Keratinocyte (primary cell): ENCODE measurements around the gene LRBA.

Experiments used
- EZH2 ChIP-seq: IDR thresholded peaks from one replicate; pipeline ENCODE4 v1.6.1; 2012; ENCODE audit warnings: inconsistent platforms, mild to moderate bottlenecking, low read length, moderate library complexity
- TF ChIP-seq, protein P1 (sequence below), 3 experiments: IDR thresholded peaks in 1 of 3; conservative IDR thresholded peaks in 1 of 3; optimal IDR thresholded peaks in 1 of 3; 2 replicates in 2 of 3; 3 replicates in 1 of 3; pipeline versions ENCODE3 to v1.5.1; 2011; ENCODE audit warnings: low read length in 3 of 3, mild to moderate bottlenecking in 3 of 3, moderate library complexity in 2 of 3, control low read depth in 1 of 3, inconsistent platforms in 1 of 3; ENCODE audit not compliant: insufficient read depth in 2 of 3; ENCODE audit errors: extremely low read depth in 1 of 3

DNA sequence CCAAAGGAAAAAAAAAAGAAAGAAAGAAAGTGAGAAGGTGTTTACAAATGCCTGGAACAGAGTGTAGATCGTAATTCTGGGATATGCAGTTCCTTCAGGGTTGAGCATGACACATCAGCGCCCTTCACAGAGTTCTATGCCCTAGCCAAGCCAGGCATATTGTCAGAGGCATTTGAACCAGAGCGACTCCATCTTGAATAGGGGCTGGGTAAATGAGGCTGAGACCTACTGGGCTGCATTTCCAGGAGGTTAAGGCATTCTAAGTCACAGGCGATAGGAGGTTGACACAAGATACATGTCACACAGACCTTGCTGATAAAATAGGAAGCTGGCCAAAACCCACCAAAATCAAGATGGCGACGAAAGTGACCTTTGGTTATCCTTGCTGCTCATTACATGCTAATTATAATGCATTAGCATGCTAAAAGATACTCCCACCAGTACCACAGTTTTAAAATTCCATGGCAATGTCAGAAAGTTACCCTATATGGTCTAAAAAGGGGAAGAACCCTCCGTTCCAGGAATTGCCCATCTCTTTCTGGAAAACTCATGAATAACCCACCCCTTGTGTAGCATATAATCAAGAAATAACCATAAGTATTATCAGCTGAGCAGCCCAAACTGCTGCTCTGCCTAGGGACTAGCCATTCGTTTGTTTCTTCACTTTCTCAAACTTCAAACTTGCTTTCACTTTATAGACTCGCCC is 23.5 kb upstream of the LRBA start:
- no peak for TF ChIP-seq EZH2
- TF ChIP-seq, protein P1, sequence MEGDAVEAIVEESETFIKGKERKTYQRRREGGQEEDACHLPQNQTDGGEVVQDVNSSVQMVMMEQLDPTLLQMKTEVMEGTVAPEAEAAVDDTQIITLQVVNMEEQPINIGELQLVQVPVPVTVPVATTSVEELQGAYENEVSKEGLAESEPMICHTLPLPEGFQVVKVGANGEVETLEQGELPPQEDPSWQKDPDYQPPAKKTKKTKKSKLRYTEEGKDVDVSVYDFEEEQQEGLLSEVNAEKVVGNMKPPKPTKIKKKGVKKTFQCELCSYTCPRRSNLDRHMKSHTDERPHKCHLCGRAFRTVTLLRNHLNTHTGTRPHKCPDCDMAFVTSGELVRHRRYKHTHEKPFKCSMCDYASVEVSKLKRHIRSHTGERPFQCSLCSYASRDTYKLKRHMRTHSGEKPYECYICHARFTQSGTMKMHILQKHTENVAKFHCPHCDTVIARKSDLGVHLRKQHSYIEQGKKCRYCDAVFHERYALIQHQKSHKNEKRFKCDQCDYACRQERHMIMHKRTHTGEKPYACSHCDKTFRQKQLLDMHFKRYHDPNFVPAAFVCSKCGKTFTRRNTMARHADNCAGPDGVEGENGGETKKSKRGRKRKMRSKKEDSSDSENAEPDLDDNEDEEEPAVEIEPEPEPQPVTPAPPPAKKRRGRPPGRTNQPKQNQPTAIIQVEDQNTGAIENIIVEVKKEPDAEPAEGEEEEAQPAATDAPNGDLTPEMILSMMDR (optimal IDR thresholded peaks at IDR 0.05 in 1 of 3, IDR thresholded peaks at IDR 0.05 in 1 of 3, conservative IDR thresholded peaks at IDR 0.05 in 1 of 3; ENCODE audit: extremely low read depth in 1 of 3, insufficient read depth in 2 of 3, low read length in 3 of 3): no peak
